Measurements from ENCODE around the gene THOP1. TPM values are rescaled to one million over a fixed set of nuclear protein-coding genes. Genes with fewer than 3 reads are reported as not detected.

The THOP1 gene
- polyA plus RNA-seq, 2 of the 4 experiments (the other 2 are of a cell fraction): 43.5 to 90.5 TPM

DNA sequence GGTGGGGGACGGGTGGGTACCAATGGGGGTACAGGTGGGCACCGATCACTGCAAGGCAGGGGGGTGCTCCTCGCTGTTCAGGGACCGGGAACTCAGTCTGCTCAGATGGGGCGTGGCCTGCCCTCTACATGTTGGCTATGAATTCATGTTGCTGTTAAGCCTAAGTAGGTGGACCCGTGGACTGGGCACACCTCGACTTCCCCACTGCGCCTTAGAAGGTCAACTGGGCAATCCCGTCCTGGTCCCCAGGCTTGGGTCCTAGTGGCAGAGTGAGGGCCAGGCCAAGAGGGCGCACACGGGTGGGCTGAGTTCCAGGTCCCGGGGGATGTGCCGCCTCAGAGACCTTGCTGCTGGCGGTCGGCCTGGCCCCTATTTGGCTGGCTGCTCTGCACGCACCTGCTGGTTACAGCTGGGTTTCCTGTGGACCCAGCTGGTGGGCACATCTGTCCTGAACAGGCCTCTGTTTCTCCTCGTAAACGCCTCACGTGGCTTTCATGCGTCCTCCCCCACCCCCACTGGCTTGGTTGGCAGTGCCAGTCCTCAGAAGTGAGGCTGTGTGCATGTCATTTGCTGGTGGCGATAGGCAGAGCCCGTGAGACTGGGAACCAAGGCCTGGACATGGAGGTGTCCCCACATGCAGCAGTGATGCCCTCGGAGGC, 20.8 kb downstream of the THOP1 start:
- no peak overlapping the region for H3K4me2 ChIP-seq
- no peaks in the 10 kb centered on the region for H3K4me1 ChIP-seq
- 93% methylated on average over 12 of the region's 23 CpGs for WGBS (ENCODE audit: missing lambda C conversion rate)
- DNase-seq (ENCODE audit: low read depth in 1 of 2, low spot score in 1 of 2) (no peak), FAIRE-seq (no peak), ATAC-seq (no peak)
- ChIA-PET POLR2A (no interaction called here), CTCF (no interaction called here)
- TF ChIP-seq MAFK (IDR thresholded peaks at IDR 0.05; ENCODE audit: partially characterized antibody): no peak
- TF ChIP-seq ZFP36 (IDR thresholded peaks at IDR 0.05; ENCODE audit: borderline replicate concordance, partially characterized antibody): no peak
- H3K4me3 ChIP-seq: no peak overlapping the region
- no peak overlapping the region for H3K27ac ChIP-seq
- H3K9me3 ChIP-seq: no peaks in the 10 kb centered on the region

DNA sequence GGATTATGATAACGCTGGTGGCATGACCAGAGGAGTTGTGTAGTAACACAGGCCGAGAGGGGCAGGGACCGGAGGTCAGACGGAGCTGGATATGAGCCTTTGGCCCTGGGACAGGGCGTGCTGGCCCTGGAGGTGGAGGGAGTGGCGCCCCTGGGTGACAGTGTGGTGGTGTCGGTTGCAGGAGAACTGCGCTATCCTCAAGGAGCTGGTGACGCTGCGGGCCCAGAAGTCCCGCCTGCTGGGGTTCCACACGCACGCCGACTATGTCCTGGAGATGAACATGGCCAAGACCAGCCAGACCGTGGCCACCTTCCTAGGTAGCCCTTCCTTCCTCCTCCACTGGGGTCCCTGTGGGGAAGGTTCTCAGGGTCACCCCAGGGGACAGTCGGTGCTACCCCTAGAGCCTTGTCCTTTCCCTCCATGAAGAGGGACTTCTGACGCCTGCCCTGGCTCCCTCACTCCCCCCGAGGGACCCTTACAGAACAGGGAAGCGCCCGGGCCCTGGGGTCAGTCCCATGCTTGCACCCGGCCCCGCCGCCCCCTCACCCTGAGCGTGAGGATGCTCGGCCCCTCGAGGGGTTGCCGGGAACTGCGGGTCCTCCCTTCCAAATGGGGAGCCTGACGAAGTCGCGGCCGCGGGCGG, 21.6 kb downstream of the THOP1 start:
- ATAC-seq (no peak), DNase-seq (ENCODE audit: low read depth in 1 of 2, low spot score in 1 of 2) (no peak), FAIRE-seq (no peak)
- CTCF ChIA-PET: no interaction called here
- TF ChIP-seq, protein P1, sequence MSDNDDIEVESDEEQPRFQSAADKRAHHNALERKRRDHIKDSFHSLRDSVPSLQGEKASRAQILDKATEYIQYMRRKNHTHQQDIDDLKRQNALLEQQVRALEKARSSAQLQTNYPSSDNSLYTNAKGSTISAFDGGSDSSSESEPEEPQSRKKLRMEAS (IDR thresholded peaks at IDR 0.05): no peak
- TF ChIP-seq HOXB13 (CRISPR knock-in tag; IDR thresholded peaks at IDR 0.05; ENCODE audit: low read depth) (no peak), NR3C1 (IDR thresholded peaks at IDR 0.05) (no peak), MAFK (IDR thresholded peaks at IDR 0.05; ENCODE audit: partially characterized antibody) (no peak)
- TF ChIP-seq, protein P2, sequence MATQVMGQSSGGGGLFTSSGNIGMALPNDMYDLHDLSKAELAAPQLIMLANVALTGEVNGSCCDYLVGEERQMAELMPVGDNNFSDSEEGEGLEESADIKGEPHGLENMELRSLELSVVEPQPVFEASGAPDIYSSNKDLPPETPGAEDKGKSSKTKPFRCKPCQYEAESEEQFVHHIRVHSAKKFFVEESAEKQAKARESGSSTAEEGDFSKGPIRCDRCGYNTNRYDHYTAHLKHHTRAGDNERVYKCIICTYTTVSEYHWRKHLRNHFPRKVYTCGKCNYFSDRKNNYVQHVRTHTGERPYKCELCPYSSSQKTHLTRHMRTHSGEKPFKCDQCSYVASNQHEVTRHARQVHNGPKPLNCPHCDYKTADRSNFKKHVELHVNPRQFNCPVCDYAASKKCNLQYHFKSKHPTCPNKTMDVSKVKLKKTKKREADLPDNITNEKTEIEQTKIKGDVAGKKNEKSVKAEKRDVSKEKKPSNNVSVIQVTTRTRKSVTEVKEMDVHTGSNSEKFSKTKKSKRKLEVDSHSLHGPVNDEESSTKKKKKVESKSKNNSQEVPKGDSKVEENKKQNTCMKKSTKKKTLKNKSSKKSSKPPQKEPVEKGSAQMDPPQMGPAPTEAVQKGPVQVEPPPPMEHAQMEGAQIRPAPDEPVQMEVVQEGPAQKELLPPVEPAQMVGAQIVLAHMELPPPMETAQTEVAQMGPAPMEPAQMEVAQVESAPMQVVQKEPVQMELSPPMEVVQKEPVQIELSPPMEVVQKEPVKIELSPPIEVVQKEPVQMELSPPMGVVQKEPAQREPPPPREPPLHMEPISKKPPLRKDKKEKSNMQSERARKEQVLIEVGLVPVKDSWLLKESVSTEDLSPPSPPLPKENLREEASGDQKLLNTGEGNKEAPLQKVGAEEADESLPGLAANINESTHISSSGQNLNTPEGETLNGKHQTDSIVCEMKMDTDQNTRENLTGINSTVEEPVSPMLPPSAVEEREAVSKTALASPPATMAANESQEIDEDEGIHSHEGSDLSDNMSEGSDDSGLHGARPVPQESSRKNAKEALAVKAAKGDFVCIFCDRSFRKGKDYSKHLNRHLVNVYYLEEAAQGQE (IDR thresholded peaks at IDR 0.05): no peak
- 97% methylated on average over 11 of the region's 34 CpGs for WGBS (ENCODE audit: missing lambda C conversion rate)
- no peak overlapping the region for H3K4me3 ChIP-seq
- no peaks in the 10 kb centered on the region for H3K4me1 ChIP-seq
- POLR2A ChIA-PET: no interaction called here
- H3K9me3 ChIP-seq: no peaks in the 10 kb centered on the region
- H3K27ac ChIP-seq: no peak overlapping the region
- H3K4me2 ChIP-seq: no peak overlapping the region

DNA sequence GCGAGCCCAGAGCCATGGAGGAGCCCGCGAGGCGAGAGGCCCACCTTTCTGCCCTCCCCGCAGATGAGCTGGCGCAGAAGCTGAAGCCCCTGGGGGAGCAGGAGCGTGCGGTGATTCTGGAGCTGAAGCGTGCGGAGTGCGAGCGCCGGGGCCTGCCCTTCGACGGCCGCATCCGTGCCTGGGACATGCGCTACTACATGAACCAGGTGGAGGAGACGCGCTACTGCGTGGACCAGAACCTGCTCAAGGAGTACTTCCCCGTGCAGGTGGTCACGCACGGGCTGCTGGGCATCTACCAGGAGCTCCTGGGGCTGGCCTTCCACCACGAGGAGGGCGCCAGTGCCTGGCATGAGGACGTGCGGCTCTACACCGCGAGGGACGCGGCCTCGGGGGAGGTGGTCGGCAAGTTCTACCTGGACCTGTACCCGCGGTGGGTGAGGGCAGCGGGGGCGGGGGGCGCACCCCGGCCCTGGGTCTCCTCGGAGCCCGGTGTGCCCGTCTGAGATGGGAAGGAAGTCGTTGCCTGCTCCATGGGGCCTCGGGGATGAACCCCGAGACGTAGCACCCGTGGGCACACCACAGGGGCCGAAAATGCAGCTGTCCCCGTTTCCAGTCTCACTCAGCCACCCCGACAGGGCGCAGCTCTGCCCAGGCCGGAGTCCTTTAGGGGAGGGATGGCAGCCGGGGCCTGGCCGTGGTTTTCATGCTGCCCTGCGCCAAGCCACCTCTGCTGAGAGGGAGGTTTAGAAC, 22.3 kb downstream of the THOP1 start:
- FAIRE-seq (no peak), DNase-seq (ENCODE audit: low read depth in 1 of 2, low spot score in 1 of 2) (no peak), ATAC-seq (no peak)
- Histone ChIP-seq H3K9me3 (no peaks in the 10 kb centered on the region), H3K4me2 (no peak overlapping the region), H3K27ac (no peak overlapping the region), H3K4me3 (no peak overlapping the region), H3K4me1 (no peaks in the 10 kb centered on the region)
- ChIA-PET POLR2A (no interaction called here), CTCF (no interaction called here)
- WGBS (ENCODE audit: missing lambda C conversion rate): 97% methylated on average over 19 of the region's 56 CpGs
- no peak for TF ChIP-seq HEYL (CRISPR knock-in tag; IDR thresholded peaks at IDR 0.05)
- TF ChIP-seq SMC3 (IDR thresholded peaks at IDR 0.05): no peak
- TF ChIP-seq ZNF302 (CRISPR knock-in tag; IDR thresholded peaks at IDR 0.05): no peak
- TF ChIP-seq, protein P3, sequence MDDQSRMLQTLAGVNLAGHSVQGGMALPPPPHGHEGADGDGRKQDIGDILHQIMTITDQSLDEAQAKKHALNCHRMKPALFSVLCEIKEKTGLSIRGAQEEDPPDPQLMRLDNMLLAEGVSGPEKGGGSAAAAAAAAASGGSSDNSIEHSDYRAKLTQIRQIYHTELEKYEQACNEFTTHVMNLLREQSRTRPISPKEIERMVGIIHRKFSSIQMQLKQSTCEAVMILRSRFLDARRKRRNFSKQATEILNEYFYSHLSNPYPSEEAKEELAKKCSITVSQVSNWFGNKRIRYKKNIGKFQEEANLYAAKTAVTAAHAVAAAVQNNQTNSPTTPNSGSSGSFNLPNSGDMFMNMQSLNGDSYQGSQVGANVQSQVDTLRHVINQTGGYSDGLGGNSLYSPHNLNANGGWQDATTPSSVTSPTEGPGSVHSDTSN (IDR thresholded peaks at IDR 0.05): no peak
- no peak for TF ChIP-seq HDAC2 (IDR thresholded peaks at IDR 0.05)
- TF ChIP-seq BHLHE40 (IDR thresholded peaks at IDR 0.05; ENCODE audit: low read depth, low read length): no peak
- no peak for TF ChIP-seq GATA3 (IDR thresholded peaks at IDR 0.05; ENCODE audit: borderline replicate concordance)
- TF ChIP-seq MYC (IDR thresholded peaks at IDR 0.05; ENCODE audit: borderline replicate concordance, low read length): no peak
- no peak for TF ChIP-seq ZSCAN20 (CRISPR knock-in tag; IDR thresholded peaks at IDR 0.05)
- no peak for TF ChIP-seq EP300 (IDR thresholded peaks at IDR 0.05)
- TF ChIP-seq RNF2 (IDR thresholded peaks at IDR 0.05; ENCODE audit: borderline replicate concordance, low read depth): no peak
- no peak for TF ChIP-seq MAZ (IDR thresholded peaks at IDR 0.05; ENCODE audit: borderline replicate concordance, low read depth, low read length)
- no peak for TF ChIP-seq HOXA7 (CRISPR knock-in tag; IDR thresholded peaks at IDR 0.05)
- TF ChIP-seq, protein P4, sequence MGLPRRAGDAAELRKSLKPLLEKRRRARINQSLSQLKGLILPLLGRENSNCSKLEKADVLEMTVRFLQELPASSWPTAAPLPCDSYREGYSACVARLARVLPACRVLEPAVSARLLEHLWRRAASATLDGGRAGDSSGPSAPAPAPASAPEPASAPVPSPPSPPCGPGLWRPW (IDR thresholded peaks at IDR 0.05): no peak
- TF ChIP-seq CHD2 (IDR thresholded peaks at IDR 0.05; ENCODE audit: low read length, partially characterized antibody): no peak
- TF ChIP-seq ZC3H11A (IDR thresholded peaks at IDR 0.05): no peak
- TF ChIP-seq POLR2A (IDR thresholded peaks at IDR 0.05; ENCODE audit: low read length): no peak

All from A549 (cell line).